ENCODE measurements around the gene DIP2A. TPM values are rescaled to one million over a fixed set of nuclear protein-coding genes. Genes with fewer than 3 reads are reported as not detected.

DIP2A gene
- total RNA-seq, 1 experiment from 2014 or later = 22.9 TPM

DNA sequence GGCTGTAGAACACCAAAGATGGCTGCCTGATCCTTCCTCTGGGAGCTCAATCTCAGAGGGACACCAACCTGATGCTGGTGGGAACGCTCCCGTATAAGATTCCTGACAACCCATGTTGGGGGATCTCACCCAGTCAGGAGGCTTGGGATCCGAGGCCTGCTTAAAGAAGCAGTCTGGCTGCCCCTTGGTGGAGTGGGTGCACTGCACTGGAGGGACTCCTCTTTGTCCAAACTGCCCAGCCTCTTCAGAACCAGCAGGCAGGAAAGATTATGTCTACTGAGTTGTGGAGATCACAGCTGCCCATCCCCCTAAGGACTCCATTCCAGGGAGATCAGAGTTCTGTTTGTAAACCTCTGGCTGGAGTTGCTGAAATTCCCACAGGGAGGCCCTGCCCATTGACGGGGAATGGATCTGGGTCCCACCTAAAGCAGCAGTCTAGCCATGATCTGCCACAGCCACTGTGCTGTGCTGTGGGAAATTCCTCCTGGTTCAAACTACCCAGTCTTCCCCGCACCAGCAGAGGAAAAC lies 123.2 kb downstream of the DIP2A start:
- no peak for TF ChIP-seq TCF7L2 (IDR thresholded peaks at IDR 0.05; ENCODE audit: low read depth, low read length)
- TF ChIP-seq SIN3A (IDR thresholded peaks at IDR 0.05; ENCODE audit: borderline replicate concordance, insufficient read depth, low read depth, low read length) = no peak
- ChIA-PET CTCF (no interaction called here), POLR2A (no interaction called here)
- in situ Hi-C loops (cut with HindIII; ENCODE audit: low pct_unique_long_range_greater_than_20kb, low sequenced_read_pairs) (no loop called here), intact Hi-C loops (cut with micrococcal nuclease; ENCODE audit: unreplicated experiment) (no loop called here)
- no peak overlapping the region for H3K27ac ChIP-seq (ENCODE audit: low read length)
- no peaks in the 10 kb centered on the region; the same call in 1 of the 2 replicates for H3K9me3 ChIP-seq (ENCODE audit: control insufficient read depth, insufficient read depth, low read depth, low read length)
- DNase-seq (ENCODE audit: low read depth, low spot score) (no peak), ATAC-seq (no peak)
- no peak overlapping the region for H3K4me3 ChIP-seq (ENCODE audit: low read depth in 2 of 2, low read length in 2 of 2)
- BruUV-seq (replicated peaks) = no TSS peak
- no peaks in the 10 kb centered on the region for H3K27me3 ChIP-seq (ENCODE audit: control insufficient read depth, insufficient read depth, low read length)
- no peaks in the 10 kb centered on the region for H3K4me1 ChIP-seq (ENCODE audit: control insufficient read depth, insufficient read depth, low read length)
- H3K36me3 ChIP-seq (ENCODE audit: control insufficient read depth, insufficient read depth, low read length) = no peaks in the 10 kb centered on the region

DNA sequence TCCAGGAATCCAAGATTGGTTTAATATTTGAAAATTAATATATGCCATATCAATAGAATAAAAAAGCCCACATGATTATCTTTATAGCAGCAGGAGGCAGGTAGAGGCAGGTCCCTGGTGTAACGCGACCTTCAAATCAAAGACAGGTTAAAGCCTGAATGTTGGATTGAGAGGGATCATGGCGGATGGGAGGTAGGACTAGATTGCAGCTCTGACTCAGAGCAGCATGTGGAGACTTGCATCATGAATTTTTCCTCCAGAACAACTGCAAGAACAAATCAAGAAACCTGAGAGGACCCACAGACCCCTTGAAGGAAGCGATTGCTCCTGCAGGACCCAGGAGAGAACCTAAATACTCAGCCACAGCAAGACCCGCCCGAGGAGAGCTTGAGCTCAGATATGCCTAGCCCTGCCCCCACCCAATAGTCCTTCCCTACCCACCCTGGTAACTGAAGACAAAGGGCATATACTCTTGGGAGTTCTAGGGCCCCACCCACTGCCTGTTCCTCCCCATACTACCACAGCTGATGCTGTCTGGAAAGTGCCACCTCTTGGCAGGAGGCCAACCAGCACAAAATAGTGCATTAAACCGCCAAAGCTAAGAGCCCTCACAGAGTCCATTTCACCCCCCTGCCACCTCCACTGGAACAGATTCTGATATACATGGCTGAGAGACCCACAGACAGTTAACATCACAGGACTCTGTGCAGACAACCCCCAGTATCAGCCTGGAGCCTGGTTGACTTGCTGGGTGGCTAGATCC lies 126.7 kb downstream of the DIP2A start:
- ChIA-PET POLR2A (no interaction called here), CTCF (no interaction called here)
- intact Hi-C loops (cut with micrococcal nuclease; ENCODE audit: unreplicated experiment) = no loop called here
- H3K27me3 ChIP-seq (ENCODE audit: control insufficient read depth, insufficient read depth, low read length) = no peaks in the 10 kb centered on the region
- TF ChIP-seq POLR2AphosphoS5 (IDR thresholded peaks at IDR 0.05; ENCODE audit: low read depth, low read length) (no peak), TCF7L2 (IDR thresholded peaks at IDR 0.05; ENCODE audit: low read depth, low read length) (no peak), SIN3A (IDR thresholded peaks at IDR 0.05; ENCODE audit: borderline replicate concordance, insufficient read depth, low read depth, low read length) (no peak), CTCF (IDR thresholded peaks at IDR 0.05) (no peak)
- TF ChIP-seq, protein P1, sequence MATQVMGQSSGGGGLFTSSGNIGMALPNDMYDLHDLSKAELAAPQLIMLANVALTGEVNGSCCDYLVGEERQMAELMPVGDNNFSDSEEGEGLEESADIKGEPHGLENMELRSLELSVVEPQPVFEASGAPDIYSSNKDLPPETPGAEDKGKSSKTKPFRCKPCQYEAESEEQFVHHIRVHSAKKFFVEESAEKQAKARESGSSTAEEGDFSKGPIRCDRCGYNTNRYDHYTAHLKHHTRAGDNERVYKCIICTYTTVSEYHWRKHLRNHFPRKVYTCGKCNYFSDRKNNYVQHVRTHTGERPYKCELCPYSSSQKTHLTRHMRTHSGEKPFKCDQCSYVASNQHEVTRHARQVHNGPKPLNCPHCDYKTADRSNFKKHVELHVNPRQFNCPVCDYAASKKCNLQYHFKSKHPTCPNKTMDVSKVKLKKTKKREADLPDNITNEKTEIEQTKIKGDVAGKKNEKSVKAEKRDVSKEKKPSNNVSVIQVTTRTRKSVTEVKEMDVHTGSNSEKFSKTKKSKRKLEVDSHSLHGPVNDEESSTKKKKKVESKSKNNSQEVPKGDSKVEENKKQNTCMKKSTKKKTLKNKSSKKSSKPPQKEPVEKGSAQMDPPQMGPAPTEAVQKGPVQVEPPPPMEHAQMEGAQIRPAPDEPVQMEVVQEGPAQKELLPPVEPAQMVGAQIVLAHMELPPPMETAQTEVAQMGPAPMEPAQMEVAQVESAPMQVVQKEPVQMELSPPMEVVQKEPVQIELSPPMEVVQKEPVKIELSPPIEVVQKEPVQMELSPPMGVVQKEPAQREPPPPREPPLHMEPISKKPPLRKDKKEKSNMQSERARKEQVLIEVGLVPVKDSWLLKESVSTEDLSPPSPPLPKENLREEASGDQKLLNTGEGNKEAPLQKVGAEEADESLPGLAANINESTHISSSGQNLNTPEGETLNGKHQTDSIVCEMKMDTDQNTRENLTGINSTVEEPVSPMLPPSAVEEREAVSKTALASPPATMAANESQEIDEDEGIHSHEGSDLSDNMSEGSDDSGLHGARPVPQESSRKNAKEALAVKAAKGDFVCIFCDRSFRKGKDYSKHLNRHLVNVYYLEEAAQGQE (IDR thresholded peaks at IDR 0.05; ENCODE audit: insufficient read depth in 1 of 2, low read depth in 2 of 2, low read length in 1 of 2) = no peak
- no peaks in the 10 kb centered on the region for H3K36me3 ChIP-seq (ENCODE audit: control insufficient read depth, insufficient read depth, low read length)
- no peak overlapping the region for H3K27ac ChIP-seq (ENCODE audit: low read length)
- in situ Hi-C loops (cut with HindIII; ENCODE audit: low pct_unique_long_range_greater_than_20kb, low sequenced_read_pairs) = no loop called here
- DNase-seq (ENCODE audit: low read depth, low spot score) (no peak), ATAC-seq (no peak)
- H3K9me3 ChIP-seq (ENCODE audit: control insufficient read depth, insufficient read depth, low read depth, low read length) = no peaks in the 10 kb centered on the region; the same call in 1 of the 2 replicates
- no peaks in the 10 kb centered on the region for H3K4me1 ChIP-seq (ENCODE audit: control insufficient read depth, insufficient read depth, low read length)
- BruUV-seq (replicated peaks) = no TSS peak
- no peak overlapping the region for H3K4me3 ChIP-seq (ENCODE audit: low read depth in 2 of 2, low read length in 2 of 2)

GRCh38 chr21:46594276-46594675 lies 135.6 kb downstream of the DIP2A start:
- intact Hi-C loops (cut with micrococcal nuclease; ENCODE audit: unreplicated experiment) = no loop called here
- H3K9me3 ChIP-seq (ENCODE audit: control insufficient read depth, insufficient read depth, low read depth, low read length) = no peaks in the 10 kb centered on the region
- no peak for TF ChIP-seq TCF7L2 (IDR thresholded peaks at IDR 0.05; ENCODE audit: low read depth, low read length)
- TF ChIP-seq, protein P1 (IDR thresholded peaks at IDR 0.05; ENCODE audit: insufficient read depth in 1 of 2, low read depth in 2 of 2, low read length in 1 of 2) = no peak
- TF ChIP-seq POLR2AphosphoS5 (IDR thresholded peaks at IDR 0.05; ENCODE audit: low read depth, low read length) = no peak
- TF ChIP-seq SIN3A (IDR thresholded peaks at IDR 0.05; ENCODE audit: borderline replicate concordance, insufficient read depth, low read depth, low read length) = no peak
- no peak for TF ChIP-seq CTCF (IDR thresholded peaks at IDR 0.05)
- no TSS peak for BruUV-seq (replicated peaks)
- DNase-seq (ENCODE audit: low read depth, low spot score) (no peak), ATAC-seq (no peak)
- in situ Hi-C loops (cut with HindIII; ENCODE audit: low pct_unique_long_range_greater_than_20kb, low sequenced_read_pairs) = no loop called here
- H3K36me3 ChIP-seq (ENCODE audit: control insufficient read depth, insufficient read depth, low read length) = no peaks in the 10 kb centered on the region
- H3K27me3 ChIP-seq (ENCODE audit: control insufficient read depth, insufficient read depth, low read length) = no peaks in the 10 kb centered on the region
- no peaks in the 10 kb centered on the region for H3K4me1 ChIP-seq (ENCODE audit: control insufficient read depth, insufficient read depth, low read length)
- H3K27ac ChIP-seq (ENCODE audit: low read length) = no peak overlapping the region
- no peak overlapping the region for H3K4me3 ChIP-seq (ENCODE audit: low read depth in 2 of 2, low read length in 2 of 2)
- ChIA-PET POLR2A (no interaction called here), CTCF (no interaction called here)
